LNCaP clone FGC (cell line): ENCODE results near the gene LYPD3.
"Not testable (repeated sequence)": the region's sequence is repeated elsewhere in the genome, so short reads cannot be mapped to it uniquely, and the experiment has no call there.

Source experiments
- DNase-seq: peaks from one replicate; pipeline ENCODE4 v3.0.0-alpha.2; 2011; ENCODE audit warnings: low read depth
- H3K4me3 ChIP-seq: 2 replicates; pipeline ENCODE4 v1.5.1; 2011; ENCODE audit warnings: mild to moderate bottlenecking, low read depth, low read length, control low read depth
- CTCF ChIP-seq: IDR thresholded peaks from 2 replicates; pipeline ENCODE4 v1.5.1; 2012; ENCODE audit warnings: mild to moderate bottlenecking; ENCODE audit not compliant: control insufficient read depth, insufficient read depth; ENCODE audit errors: extremely low read depth

Gene LYPD3

GRCh38 chr19:43444531-43445287, 20.7 kb downstream of the LYPD3 start:
- no peak for DNase-seq
- no peak for TF ChIP-seq CTCF
- no peak overlapping the region for H3K4me3 ChIP-seq

GRCh38 chr19:43444091-43444490, 21.3 kb downstream of the LYPD3 start:
- not testable (repeated sequence) for DNase-seq, H3K4me3 ChIP-seq

GRCh38 chr19:43441716-43442115, 23.7 kb downstream of the LYPD3 start:
- DNase-seq = no peak
- H3K4me3 ChIP-seq = no peak overlapping the region
- no peak for TF ChIP-seq CTCF

GRCh38 chr19:43439709-43440063, 25.7 kb downstream of the LYPD3 start:
- no peak for TF ChIP-seq CTCF
- DNase-seq = no peak

GRCh38 chr19:43439032-43439708, 26.2 kb downstream of the LYPD3 start:
- no peak overlapping the region for H3K4me3 ChIP-seq
- DNase-seq = no peak
- no peak for TF ChIP-seq CTCF

More at GRCh38 chr19:43439709-43440063, 25.7 kb downstream of the LYPD3 start:
- H3K4me3 ChIP-seq = no peak overlapping the region

GRCh38 chr19:43438291-43439031, 26.9 kb downstream of the LYPD3 start:
- no peak for DNase-seq
- TF ChIP-seq CTCF = no peak
- H3K4me3 ChIP-seq = no peak overlapping the region

GRCh38 chr19:43437712-43438111, 27.7 kb downstream of the LYPD3 start:
- no peak for DNase-seq
- TF ChIP-seq CTCF = no peak
- H3K4me3 ChIP-seq = no peak overlapping the region

- H3K4me3 ChIP-seq, DNase-seq: not testable (repeated sequence)
Observed at GRCh38 chr19:43437284-43437683, 28.1 kb downstream of the LYPD3 start.
